Mesendoderm (in vitro differentiated cells): ENCODE results near the gene ROM1.

Experiments used
- DNase-seq: peaks from one replicate; pipeline ENCODE4 v3.0.0; 2013
- H2AK5ac ChIP-seq: 2 replicates; pipeline ENCODE4 v1.6.1; 2013; ENCODE audit warnings: low read length, inconsistent platforms
- H2BK120ac ChIP-seq: 2 replicates; pipeline ENCODE4 v1.6.1; 2013; ENCODE audit warnings: low read depth, mild to moderate bottlenecking, low read length, moderate library complexity, mixed read lengths
- H2BK15ac ChIP-seq: replicated peaks from 2 replicates; pipeline ENCODE4 v1.6.1; 2013; ENCODE audit warnings: low read depth, mild to moderate bottlenecking, moderate library complexity
- H2BK5ac ChIP-seq: 2 replicates; pipeline ENCODE4 v1.6.1; 2013; ENCODE audit warnings: low read length, inconsistent platforms
- H3K18ac ChIP-seq: 2 replicates; pipeline ENCODE4 v1.6.1; 2013; ENCODE audit warnings: mild to moderate bottlenecking, low read length, mixed read lengths
- H3K23ac ChIP-seq: one replicate; pipeline ENCODE4 v1.6.1; 2013; ENCODE audit warnings: low read length
- H3K27ac ChIP-seq: 2 replicates; pipeline ENCODE4 v1.5.1; 2013; ENCODE audit warnings: low read depth, mild to moderate bottlenecking, inconsistent platforms, low read length, moderate library complexity
- H3K27me3 ChIP-seq: 2 replicates; pipeline ENCODE4 v1.6.1; 2013; ENCODE audit warnings: low read length, control low read depth, mild to moderate bottlenecking, inconsistent platforms; ENCODE audit not compliant: insufficient read depth, poor library complexity
- H3K36me3 ChIP-seq: 2 replicates; pipeline ENCODE4 v1.6.1; 2013; ENCODE audit warnings: low read length, inconsistent platforms; ENCODE audit not compliant: control insufficient read depth, insufficient read depth
- H3K4ac ChIP-seq: one replicate; pipeline ENCODE4 v1.6.1; 2013; ENCODE audit warnings: low read depth, mild to moderate bottlenecking, low read length, moderate library complexity
- H3K4me1 ChIP-seq: 2 replicates; pipeline ENCODE4 v1.6.1; 2013; ENCODE audit warnings: low read depth, low read length, inconsistent platforms; ENCODE audit not compliant: control insufficient read depth
- H3K4me2 ChIP-seq: 2 replicates; pipeline ENCODE4 v1.6.1; 2013; ENCODE audit warnings: low read length
- H3K4me3 ChIP-seq: 2 replicates; pipeline ENCODE4 v1.5.1; 2013; ENCODE audit warnings: mild to moderate bottlenecking, low read length
- H3K56ac ChIP-seq: one replicate; pipeline ENCODE4 v1.6.1; 2013; ENCODE audit warnings: low read length
- H3K79me1 ChIP-seq: 2 replicates; pipeline ENCODE4 v1.6.1; 2013; ENCODE audit warnings: low read length, inconsistent platforms
- H3K79me2 ChIP-seq: 2 replicates; pipeline ENCODE4 v1.6.1; 2013; ENCODE audit warnings: mild to moderate bottlenecking, low read length; ENCODE audit not compliant: control insufficient read depth, insufficient read depth
- H3K9ac ChIP-seq: 2 replicates; pipeline ENCODE4 v1.6.1; 2013; ENCODE audit warnings: low read length, inconsistent platforms
- H4K5ac ChIP-seq: one replicate; pipeline ENCODE4 v1.6.1; 2013; ENCODE audit warnings: low read length
- H4K8ac ChIP-seq: one replicate; pipeline ENCODE4 v1.6.1; 2013; ENCODE audit warnings: low read depth, mild to moderate bottlenecking, control low read depth, low read length, moderate library complexity
- WGBS: extraction: QIAGEN DNeasy Blood & Tissue Kit; methylation state at CpG from one replicate; pipeline ENCODE4 v1.1.7; 2013; ENCODE audit warnings: low lambda C conversion rate, missing lambda C conversion rate; ENCODE audit not compliant: insufficient coverage; ENCODE audit errors: extremely low coverage; 5-methylcytosine and 5-hydroxymethylcytosine counted together

The ROM1 gene

GRCh38 chr11:62574363-62575071 is 38.5 kb upstream of the ROM1 start:
- Histone ChIP-seq H3K4me2 (peak overlapping the region; percentile 92), H2BK5ac (peak overlapping the region; percentile 25), H2AK5ac (peak overlapping the region; percentile 1), H3K36me3 (peaks cover 14% of the 10 kb centered on the region), H3K56ac (peak overlapping the region; percentile 92), H2BK120ac (no peak overlapping the region), H3K27me3 (no peaks in the 10 kb centered on the region), H2BK15ac (no peak overlapping the region), H3K27ac (peak overlapping the region; percentile 52), H3K23ac (no peak overlapping the region), H3K4ac (peak overlapping the region; percentile 58), H3K4me1 (peaks cover 6% of the 10 kb centered on the region), H3K79me1 (peaks cover 10% of the 10 kb centered on the region), H3K79me2 (peaks cover 36% of the 10 kb centered on the region), H3K18ac (peak overlapping the region; percentile 52), H4K8ac (no peak overlapping the region), H3K9ac (peak overlapping the region; percentile 82), H4K5ac (no peak overlapping the region), H3K4me3 (peak overlapping the region; percentile 31)
- WGBS: no CpG with 5 or more reads among the region's 33 CpGs
- DNase-seq: no peak

- Histone ChIP-seq H3K9ac (peak overlapping the region; percentile 82), H3K27ac (no peak overlapping the region), H2AK5ac (no peak overlapping the region), H2BK120ac (no peak overlapping the region), H3K4me3 (no peak overlapping the region), H3K56ac (peak overlapping the region; percentile 92), H4K8ac (no peak overlapping the region), H3K4me2 (peak overlapping the region; percentile 92), H3K27me3 (no peaks in the 10 kb centered on the region), H4K5ac (no peak overlapping the region), H3K23ac (no peak overlapping the region), H3K79me1 (peaks cover 8% of the 10 kb centered on the region), H3K4ac (no peak overlapping the region), H3K36me3 (peaks cover 12% of the 10 kb centered on the region), H2BK5ac (no peak overlapping the region), H3K79me2 (peaks cover 33% of the 10 kb centered on the region), H3K18ac (no peak overlapping the region), H3K4me1 (peaks cover 6% of the 10 kb centered on the region), H2BK15ac (no peak overlapping the region)
- no peak for DNase-seq
- WGBS: no CpG with 5 or more reads among the region's 17 CpGs
Measured at GRCh38 chr11:62575156-62575555, 37.9 kb upstream of the ROM1 start.

- no peak overlapping the region for H2AK5ac ChIP-seq
- no peak overlapping the region for H4K8ac ChIP-seq
- no peak for DNase-seq
- no peak overlapping the region for H2BK120ac ChIP-seq
- H3K4ac ChIP-seq: no peak overlapping the region
- H3K79me2 ChIP-seq: peaks cover 27% of the 10 kb centered on the region
- no peak overlapping the region for H3K18ac ChIP-seq
- no CpG with 5 or more reads among the region's 14 CpGs for whole genome bisulfite sequencing
- peak overlapping the region; percentile 30 for H3K56ac ChIP-seq
- no peak overlapping the region for H3K4me2 ChIP-seq
- no peak overlapping the region for H3K9ac ChIP-seq
- no peak overlapping the region for H3K4me3 ChIP-seq
- no peak overlapping the region for H2BK15ac ChIP-seq
- H4K5ac ChIP-seq: no peak overlapping the region
- no peak overlapping the region for H3K23ac ChIP-seq
- H2BK5ac ChIP-seq: no peak overlapping the region
- H3K36me3 ChIP-seq: peaks cover 8% of the 10 kb centered on the region
- peaks cover 8% of the 10 kb centered on the region for H3K79me1 ChIP-seq
- no peaks in the 10 kb centered on the region for H3K27me3 ChIP-seq
- H3K27ac ChIP-seq: no peak overlapping the region
- peaks cover 6% of the 10 kb centered on the region for H3K4me1 ChIP-seq
Measured at GRCh38 chr11:62575837-62576236, 37.2 kb upstream of the ROM1 start.

GRCh38 chr11:62577046-62577714 is 35.9 kb upstream of the ROM1 start:
- H2BK15ac ChIP-seq: no peak overlapping the region
- H4K5ac ChIP-seq: no peak overlapping the region
- H3K56ac ChIP-seq: peak overlapping the region; percentile 25
- H3K4me1 ChIP-seq: peaks cover 3% of the 10 kb centered on the region
- no peaks in the 10 kb centered on the region for H3K27me3 ChIP-seq
- no peak overlapping the region for H3K9ac ChIP-seq
- H2BK120ac ChIP-seq: no peak overlapping the region
- H3K27ac ChIP-seq: no peak overlapping the region
- no peak overlapping the region for H3K23ac ChIP-seq
- no peak overlapping the region for H2BK5ac ChIP-seq
- no peak overlapping the region for H2AK5ac ChIP-seq
- H4K8ac ChIP-seq: no peak overlapping the region
- H3K36me3 ChIP-seq: peaks cover 2% of the 10 kb centered on the region
- H3K4me3 ChIP-seq: no peak overlapping the region
- no peak overlapping the region for H3K4ac ChIP-seq
- H3K18ac ChIP-seq: no peak overlapping the region
- no peak overlapping the region for H3K4me2 ChIP-seq
- H3K79me2 ChIP-seq: peaks cover 14% of the 10 kb centered on the region
- WGBS: no CpG with 5 or more reads among the region's 12 CpGs
- no peaks in the 10 kb centered on the region for H3K79me1 ChIP-seq
- no peak for DNase-seq

- no peak overlapping the region for H3K4ac ChIP-seq
- no peak overlapping the region for H3K9ac ChIP-seq
- no peak overlapping the region for H3K23ac ChIP-seq
- H2BK15ac ChIP-seq: no peak overlapping the region
- H3K4me1 ChIP-seq: peaks cover 3% of the 10 kb centered on the region
- H3K79me1 ChIP-seq: no peaks in the 10 kb centered on the region
- H3K4me3 ChIP-seq: no peak overlapping the region
- no peak overlapping the region for H3K27ac ChIP-seq
- H3K79me2 ChIP-seq: peaks cover under 1% of the 10 kb centered on the region
- no peak overlapping the region for H2BK120ac ChIP-seq
- WGBS: no CpG with 5 or more reads among the region's 11 CpGs
- DNase-seq: no peak
- H3K56ac ChIP-seq: no peak overlapping the region
- H4K8ac ChIP-seq: no peak overlapping the region
- no peak overlapping the region for H2BK5ac ChIP-seq
- H3K36me3 ChIP-seq: peaks cover 2% of the 10 kb centered on the region
- no peak overlapping the region for H4K5ac ChIP-seq
- no peak overlapping the region for H2AK5ac ChIP-seq
- H3K18ac ChIP-seq: no peak overlapping the region
- no peaks in the 10 kb centered on the region for H3K27me3 ChIP-seq
- no peak overlapping the region for H3K4me2 ChIP-seq
Measured at GRCh38 chr11:62578541-62578940, 34.5 kb upstream of the ROM1 start.
